ENCODE data around the gene PYURF.

PYURF gene

DNA sequence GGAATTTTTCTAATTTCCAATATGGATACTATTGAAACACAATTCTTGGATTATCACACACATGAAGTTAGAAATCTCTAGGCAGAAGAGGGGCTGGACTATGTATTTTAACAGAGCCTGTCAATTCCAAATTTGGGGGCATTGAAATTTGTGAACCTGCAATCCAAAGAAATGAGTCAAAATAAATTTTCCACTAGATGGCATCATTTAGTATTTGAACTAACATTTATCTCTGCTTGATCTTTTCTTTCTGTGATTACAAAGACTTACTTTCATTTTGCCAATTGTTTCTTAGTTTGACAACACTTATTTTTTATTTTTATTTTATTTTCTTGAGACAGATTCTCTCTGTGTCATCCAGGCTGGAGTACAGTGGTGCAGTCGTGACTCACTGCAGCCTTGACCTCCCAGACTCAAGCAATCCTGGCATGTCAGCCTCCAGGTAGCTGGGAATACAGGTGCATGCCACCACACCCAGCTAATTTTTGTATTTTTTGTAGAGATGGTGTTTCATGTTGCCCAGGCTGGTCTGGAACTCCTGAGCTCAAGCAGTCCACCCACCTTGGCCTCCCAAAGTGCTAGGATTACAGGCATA, 2.7 kb upstream of the PYURF start:
- no peak for DNase-seq (ENCODE audit: low read depth)
- TF ChIP-seq, protein P1, sequence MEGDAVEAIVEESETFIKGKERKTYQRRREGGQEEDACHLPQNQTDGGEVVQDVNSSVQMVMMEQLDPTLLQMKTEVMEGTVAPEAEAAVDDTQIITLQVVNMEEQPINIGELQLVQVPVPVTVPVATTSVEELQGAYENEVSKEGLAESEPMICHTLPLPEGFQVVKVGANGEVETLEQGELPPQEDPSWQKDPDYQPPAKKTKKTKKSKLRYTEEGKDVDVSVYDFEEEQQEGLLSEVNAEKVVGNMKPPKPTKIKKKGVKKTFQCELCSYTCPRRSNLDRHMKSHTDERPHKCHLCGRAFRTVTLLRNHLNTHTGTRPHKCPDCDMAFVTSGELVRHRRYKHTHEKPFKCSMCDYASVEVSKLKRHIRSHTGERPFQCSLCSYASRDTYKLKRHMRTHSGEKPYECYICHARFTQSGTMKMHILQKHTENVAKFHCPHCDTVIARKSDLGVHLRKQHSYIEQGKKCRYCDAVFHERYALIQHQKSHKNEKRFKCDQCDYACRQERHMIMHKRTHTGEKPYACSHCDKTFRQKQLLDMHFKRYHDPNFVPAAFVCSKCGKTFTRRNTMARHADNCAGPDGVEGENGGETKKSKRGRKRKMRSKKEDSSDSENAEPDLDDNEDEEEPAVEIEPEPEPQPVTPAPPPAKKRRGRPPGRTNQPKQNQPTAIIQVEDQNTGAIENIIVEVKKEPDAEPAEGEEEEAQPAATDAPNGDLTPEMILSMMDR (IDR thresholded peaks at IDR 0.05; ENCODE audit: control insufficient read depth, insufficient read depth, low read depth, low read length, missing control alignments), result peak; percentile 13
- no peak overlapping the region for H3K4me3 ChIP-seq (ENCODE audit: control insufficient read depth, low read depth, low read length)

DNA sequence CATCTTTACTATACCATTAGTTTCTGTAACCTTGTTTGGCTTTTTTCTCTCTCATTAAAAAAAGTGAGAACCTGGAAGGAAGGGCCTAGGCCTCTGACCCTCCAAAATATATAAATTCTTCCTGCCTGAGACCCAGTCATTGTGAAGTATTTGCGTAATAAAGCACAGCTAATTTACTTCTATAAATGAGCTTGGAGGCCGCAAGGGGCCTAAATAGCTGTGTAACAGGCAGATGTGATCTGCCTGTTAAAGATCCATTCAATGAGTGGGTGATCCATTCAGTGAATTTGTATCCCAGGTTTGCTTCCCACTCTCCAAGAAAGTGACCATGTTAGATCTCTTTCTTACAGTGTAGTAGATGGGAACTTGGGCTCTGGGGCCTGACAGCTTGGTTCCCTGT, 595 bp upstream of the PYURF start:
- H3K4me3 ChIP-seq (ENCODE audit: control insufficient read depth, low read depth, low read length), result peak overlapping the region; percentile 93
- DNase-seq (ENCODE audit: low read depth), result no peak
- TF ChIP-seq, protein P1 (IDR thresholded peaks at IDR 0.05; ENCODE audit: control insufficient read depth, insufficient read depth, low read depth, low read length, missing control alignments), result no peak

DNA sequence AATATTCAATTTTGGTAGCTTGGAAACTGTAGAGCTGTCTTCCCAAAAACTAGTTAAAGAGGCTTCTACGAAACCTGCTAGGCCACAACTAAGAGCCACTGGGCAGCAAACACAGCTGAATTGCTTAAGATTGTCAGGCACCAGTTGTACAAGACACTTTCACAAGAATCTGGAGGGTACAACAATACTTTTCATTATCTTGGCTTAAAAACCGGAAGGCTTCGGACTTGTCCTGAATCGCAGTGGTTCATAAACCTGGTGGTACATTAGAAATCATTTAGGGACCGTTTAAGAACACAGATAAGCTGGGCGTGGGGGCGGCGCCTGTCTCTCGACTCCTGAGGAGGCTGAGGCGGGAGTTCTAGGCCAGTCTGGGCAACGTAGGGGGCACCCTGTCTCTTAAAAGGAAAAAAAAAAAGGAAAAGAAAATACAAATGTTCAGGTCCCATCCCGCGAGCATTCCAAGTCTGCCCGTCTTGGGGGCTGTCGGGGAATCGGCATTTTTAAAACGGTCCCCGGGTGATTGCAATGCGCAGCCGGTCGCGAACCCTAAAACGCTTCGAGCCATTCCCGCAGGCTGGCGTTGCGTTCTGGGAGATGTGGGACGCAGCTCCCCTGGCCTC, 763 bp downstream of the PYURF start:
- peak overlapping the region; percentile 93 for H3K4me3 ChIP-seq (ENCODE audit: control insufficient read depth, low read depth, low read length)
- TF ChIP-seq, protein P1 (IDR thresholded peaks at IDR 0.05; ENCODE audit: control insufficient read depth, insufficient read depth, low read depth, low read length, missing control alignments), result no peak
- no peak for DNase-seq (ENCODE audit: low read depth)

DNA sequence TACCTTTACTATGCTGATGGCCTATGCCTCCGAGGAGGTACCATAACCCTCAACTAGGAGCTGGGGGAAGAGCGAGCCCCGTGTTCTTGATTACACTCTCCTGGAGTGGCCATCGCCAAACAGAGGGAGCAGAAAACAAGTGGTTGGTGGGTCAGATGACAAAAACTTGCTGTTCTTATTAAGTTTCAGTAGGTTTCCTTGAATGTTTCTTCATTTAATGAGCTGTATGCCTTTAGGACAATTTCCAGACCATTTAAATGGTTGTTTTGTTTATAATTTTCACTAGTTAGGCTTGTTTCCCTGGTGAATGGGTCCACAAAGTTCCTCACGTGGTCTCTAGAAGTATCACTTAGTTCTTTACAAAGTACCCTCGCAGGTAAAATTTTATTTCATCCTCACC, 4.7 kb downstream of the PYURF start:
- TF ChIP-seq, protein P1 (IDR thresholded peaks at IDR 0.05; ENCODE audit: control insufficient read depth, insufficient read depth, low read depth, low read length, missing control alignments), result no peak
- DNase-seq (ENCODE audit: low read depth), result no peak
- no peak overlapping the region for H3K4me3 ChIP-seq (ENCODE audit: control insufficient read depth, low read depth, low read length)

DNA sequence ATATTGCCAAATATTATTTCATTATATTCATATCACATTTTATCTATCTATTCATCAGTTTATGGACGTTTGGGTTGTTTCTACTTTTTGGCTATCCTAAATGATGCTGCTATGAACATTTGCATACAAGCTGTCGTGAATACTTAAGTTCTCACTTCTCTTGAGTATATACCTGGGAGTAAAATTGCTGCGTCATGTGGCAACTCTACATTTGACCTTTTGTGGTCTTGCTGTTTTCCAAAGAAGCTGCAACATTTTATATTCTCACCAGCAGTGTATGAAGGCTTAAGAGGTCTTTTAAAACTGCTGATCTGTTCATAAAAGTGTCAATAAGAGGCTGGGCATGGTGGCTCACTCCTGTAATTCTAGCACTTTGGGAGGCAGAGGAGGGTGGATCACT, 5.8 kb downstream of the PYURF start:
- no peak for DNase-seq (ENCODE audit: low read depth)
- no peak overlapping the region for H3K4me3 ChIP-seq (ENCODE audit: control insufficient read depth, low read depth, low read length)
- TF ChIP-seq, protein P1 (IDR thresholded peaks at IDR 0.05; ENCODE audit: control insufficient read depth, insufficient read depth, low read depth, low read length, missing control alignments), result no peak

DNA sequence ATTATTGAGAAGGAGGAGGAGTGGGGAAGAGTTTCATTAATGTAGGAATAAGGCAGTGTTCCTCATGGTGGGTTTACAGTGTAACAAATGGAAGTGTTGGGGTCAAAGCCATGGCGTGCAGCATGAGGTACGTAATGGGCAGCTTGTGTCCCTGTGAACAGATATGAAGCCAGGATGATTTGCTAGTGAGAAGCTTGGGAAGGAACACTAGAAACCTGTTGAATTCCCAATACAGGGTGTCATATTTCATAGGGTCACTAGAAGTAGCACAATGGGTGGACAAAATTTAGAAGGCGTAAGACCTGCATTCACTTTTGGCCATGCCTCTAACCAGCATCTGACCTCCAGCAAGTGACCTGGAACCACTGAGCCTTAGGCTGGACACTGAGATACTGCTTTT, 6.8 kb downstream of the PYURF start:
- H3K4me3 ChIP-seq (ENCODE audit: control insufficient read depth, low read depth, low read length), result no peak overlapping the region
- TF ChIP-seq, protein P1 (IDR thresholded peaks at IDR 0.05; ENCODE audit: control insufficient read depth, insufficient read depth, low read depth, low read length, missing control alignments), result no peak
- DNase-seq (ENCODE audit: low read depth), result no peak

All from AG09309 (cell line).